Measurements from ENCODE around the gene MNT. TPM values are rescaled to one million over a fixed set of nuclear protein-coding genes. Genes with fewer than 3 reads are reported as not detected.
A peak's percentile ranks its signal among the peaks of the same experiment; 100 is the strongest.

MNT gene
- total RNA-seq, 1 donor from 2014 or later: 9.9 TPM

DNA sequence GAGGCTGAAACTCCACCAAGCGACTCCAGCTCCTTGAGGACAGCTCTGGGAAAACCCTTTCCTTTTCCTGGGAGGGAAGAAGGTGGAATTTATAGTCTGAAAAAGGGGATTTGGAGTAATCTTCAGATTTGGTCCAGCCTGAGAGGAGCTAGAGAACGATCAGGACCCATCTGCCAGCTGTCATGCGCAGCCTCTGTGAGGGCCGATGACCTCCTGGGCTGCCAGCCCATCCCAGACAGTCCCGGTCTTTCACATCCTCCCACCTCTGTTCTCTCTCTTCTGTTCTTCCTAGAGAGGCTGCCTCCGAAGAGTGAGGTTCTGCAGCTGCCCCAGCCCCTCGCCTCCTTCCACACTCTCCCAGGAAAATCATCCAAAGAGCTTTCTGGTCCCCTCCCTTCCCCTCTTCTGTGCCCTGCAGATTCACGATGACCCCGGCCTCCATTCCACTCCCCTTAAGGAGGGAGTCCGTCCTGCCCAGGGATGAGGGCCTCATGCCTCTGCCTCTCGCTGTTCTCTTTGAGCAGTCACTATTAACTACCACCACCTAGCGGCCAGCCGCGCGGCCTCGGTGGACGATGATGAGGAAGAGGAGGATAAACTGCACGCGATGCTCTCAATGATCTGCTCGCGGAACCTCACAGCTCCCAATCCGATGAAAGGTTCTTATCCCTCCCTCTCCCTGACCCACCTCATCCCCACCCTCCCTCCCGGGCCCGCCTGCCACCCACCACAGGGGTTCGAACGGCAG is 33.9 kb downstream of the MNT start:
- H3K36me3 ChIP-seq: peaks cover 30% of the 10 kb centered on the region
- intact Hi-C loops (cut with micrococcal nuclease): no loop called here

DNA sequence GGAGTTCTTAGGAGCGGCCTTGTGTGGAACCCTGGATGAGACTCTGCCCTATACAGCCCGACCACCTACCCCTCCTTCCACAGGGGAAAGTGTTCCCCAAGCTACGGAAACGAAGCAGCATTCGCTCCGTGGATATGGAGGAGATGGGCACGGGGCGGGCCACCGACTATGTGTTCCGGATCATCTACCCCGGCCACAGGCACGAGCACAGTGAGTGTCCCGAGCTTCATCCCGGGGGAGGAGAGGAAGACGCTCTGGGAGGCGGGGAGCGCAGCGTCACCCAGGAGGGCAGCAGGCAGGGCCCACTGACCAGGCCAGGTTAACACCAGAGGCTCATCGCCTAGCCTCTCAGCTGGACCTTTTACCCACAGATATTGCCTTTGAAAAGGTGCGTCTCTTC is 35.7 kb downstream of the MNT start:
- no peaks in the 10 kb centered on the region for H3K27me3 ChIP-seq (ENCODE audit: low read depth)
- no peak overlapping the region for H3K4me3 ChIP-seq
- peaks cover 26% of the 10 kb centered on the region for H3K36me3 ChIP-seq
- intact Hi-C loops (cut with micrococcal nuclease): no loop called here
- no peak for DNase-seq
- no peaks in the 10 kb centered on the region for H3K9me3 ChIP-seq (replicated peaks)
- no peak overlapping the region for H3K27ac ChIP-seq (replicated peaks)
- H3K4me1 ChIP-seq: peaks cover 67% of the 10 kb centered on the region
- TF ChIP-seq, protein P1, sequence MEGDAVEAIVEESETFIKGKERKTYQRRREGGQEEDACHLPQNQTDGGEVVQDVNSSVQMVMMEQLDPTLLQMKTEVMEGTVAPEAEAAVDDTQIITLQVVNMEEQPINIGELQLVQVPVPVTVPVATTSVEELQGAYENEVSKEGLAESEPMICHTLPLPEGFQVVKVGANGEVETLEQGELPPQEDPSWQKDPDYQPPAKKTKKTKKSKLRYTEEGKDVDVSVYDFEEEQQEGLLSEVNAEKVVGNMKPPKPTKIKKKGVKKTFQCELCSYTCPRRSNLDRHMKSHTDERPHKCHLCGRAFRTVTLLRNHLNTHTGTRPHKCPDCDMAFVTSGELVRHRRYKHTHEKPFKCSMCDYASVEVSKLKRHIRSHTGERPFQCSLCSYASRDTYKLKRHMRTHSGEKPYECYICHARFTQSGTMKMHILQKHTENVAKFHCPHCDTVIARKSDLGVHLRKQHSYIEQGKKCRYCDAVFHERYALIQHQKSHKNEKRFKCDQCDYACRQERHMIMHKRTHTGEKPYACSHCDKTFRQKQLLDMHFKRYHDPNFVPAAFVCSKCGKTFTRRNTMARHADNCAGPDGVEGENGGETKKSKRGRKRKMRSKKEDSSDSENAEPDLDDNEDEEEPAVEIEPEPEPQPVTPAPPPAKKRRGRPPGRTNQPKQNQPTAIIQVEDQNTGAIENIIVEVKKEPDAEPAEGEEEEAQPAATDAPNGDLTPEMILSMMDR (IDR thresholded peaks at IDR 0.05; ENCODE audit: borderline replicate concordance): no peak

More for the DNA sequence above, 33.9 kb downstream of the MNT start:
- Histone ChIP-seq H3K4me3 (no peak overlapping the region), H3K4me1 (peaks cover 57% of the 10 kb centered on the region), H3K27me3 (ENCODE audit: low read depth) (no peaks in the 10 kb centered on the region), H3K9me3 (replicated peaks) (no peaks in the 10 kb centered on the region), H3K27ac (replicated peaks) (no peak overlapping the region)
- TF ChIP-seq, protein P1 (IDR thresholded peaks at IDR 0.05; ENCODE audit: borderline replicate concordance): no peak
- DNase-seq: no peak

DNA sequence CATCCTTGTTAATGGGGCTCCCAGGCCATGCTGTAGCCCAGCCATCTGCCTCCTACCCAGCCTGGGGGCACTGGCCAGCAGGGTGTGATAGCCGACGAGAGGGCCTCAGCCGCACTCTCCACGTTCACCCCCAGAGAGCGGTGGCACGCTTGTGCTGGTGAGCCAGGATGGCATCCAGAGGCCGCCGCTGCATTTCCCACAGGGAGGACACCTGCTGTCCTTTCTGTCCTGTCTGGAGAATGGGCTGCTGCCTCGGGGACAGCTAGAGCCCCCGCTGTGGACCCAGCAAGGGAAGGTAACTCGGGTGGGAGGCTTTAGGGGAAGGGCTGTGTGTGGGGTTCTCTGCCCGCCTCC is 36.1 kb downstream of the MNT start:
- no peak for DNase-seq
- Histone ChIP-seq H3K9me3 (replicated peaks) (no peaks in the 10 kb centered on the region), H3K4me1 (peaks cover 63% of the 10 kb centered on the region), H3K36me3 (peaks cover 26% of the 10 kb centered on the region), H3K27me3 (ENCODE audit: low read depth) (no peaks in the 10 kb centered on the region), H3K4me3 (no peak overlapping the region), H3K27ac (replicated peaks) (peak overlapping the region; percentile 67)
- TF ChIP-seq, protein P1 (IDR thresholded peaks at IDR 0.05; ENCODE audit: borderline replicate concordance): no peak
- intact Hi-C loops (cut with micrococcal nuclease): no loop called here

DNA sequence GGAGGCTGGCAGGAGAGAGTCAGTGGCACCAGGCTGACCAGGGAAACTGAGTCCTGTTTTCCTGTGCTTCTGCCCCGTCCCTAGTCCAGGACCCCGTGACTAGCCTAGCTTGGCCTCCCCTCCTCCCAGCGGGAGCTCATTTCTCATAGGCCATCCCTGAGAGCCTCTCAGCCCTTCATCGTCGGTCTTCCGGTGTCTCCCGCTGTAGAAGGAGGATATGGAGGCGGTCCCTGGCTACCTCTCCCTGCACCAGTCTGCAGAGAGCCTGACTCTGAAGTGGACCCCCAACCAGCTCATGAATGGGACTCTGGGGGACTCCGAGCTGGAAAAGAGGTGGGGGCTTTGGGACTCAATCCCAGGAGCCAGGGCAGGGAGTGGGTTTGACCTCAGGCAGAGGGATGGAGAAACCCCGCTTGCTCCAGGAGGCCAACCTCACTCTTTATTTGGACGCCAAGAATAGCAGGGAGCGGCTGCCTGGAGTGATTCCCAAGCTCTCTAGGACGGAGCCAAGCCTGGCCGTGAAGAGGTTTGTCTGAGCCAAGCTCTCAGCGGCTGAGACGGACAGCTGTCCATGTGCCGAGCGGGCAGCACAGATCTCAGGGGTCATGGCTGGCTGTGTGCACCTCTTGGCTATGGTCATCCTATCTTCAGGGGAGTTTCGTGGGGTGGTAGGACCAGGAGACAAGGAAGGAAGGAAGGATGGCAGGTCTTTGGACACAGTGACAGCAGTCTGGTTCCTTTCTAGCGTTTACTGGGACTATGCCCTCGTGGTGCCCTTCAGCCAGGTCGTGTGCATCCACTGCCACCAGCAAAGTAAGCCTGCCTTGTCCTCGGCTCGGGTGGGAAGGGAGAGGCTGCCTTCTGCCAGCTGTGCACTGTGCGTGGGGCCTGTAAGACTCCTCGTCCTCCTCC is 36.8 kb downstream of the MNT start:
- peaks cover 26% of the 10 kb centered on the region for H3K36me3 ChIP-seq
- no peak overlapping the region for H3K4me3 ChIP-seq
- intact Hi-C loops (cut with micrococcal nuclease): no loop called here
- H3K4me1 ChIP-seq: peaks cover 57% of the 10 kb centered on the region
- no peaks in the 10 kb centered on the region for H3K9me3 ChIP-seq (replicated peaks)
- TF ChIP-seq, protein P1 (IDR thresholded peaks at IDR 0.05; ENCODE audit: borderline replicate concordance): no peak
- DNase-seq: peak; percentile 70
- no peaks in the 10 kb centered on the region for H3K27me3 ChIP-seq (ENCODE audit: low read depth)
- H3K27ac ChIP-seq (replicated peaks): peak overlapping the region; percentile 67

DNA sequence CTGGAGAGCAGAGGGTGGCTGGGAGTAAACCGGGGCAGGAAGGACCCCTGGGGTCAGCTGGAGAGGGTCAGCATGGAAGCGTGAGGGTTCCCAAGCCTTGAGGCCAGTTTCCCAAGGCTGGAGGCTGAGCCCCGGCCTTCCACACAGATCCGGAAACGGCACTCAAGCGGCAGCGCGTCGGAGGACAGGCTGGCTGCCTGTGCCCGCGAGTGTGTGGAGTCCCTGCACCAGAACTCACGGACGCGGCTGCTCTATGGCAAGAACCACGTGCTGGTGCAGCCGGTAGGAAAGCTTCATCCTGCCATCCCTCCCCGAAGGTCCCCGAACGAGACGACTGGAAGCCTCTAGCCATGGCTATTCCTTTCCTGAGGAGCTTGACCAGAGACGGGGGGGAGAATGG is 37.5 kb downstream of the MNT start:
- no peak for DNase-seq
- peaks cover 49% of the 10 kb centered on the region for H3K4me1 ChIP-seq
- H3K36me3 ChIP-seq: peaks cover 26% of the 10 kb centered on the region
- TF ChIP-seq, protein P1 (IDR thresholded peaks at IDR 0.05; ENCODE audit: borderline replicate concordance): no peak
- H3K4me3 ChIP-seq: no peak overlapping the region
- no peaks in the 10 kb centered on the region for H3K9me3 ChIP-seq (replicated peaks)
- intact Hi-C loops (cut with micrococcal nuclease): no loop called here
- H3K27me3 ChIP-seq (ENCODE audit: low read depth): no peaks in the 10 kb centered on the region
- H3K27ac ChIP-seq (replicated peaks): no peak overlapping the region

Data from left ventricle myocardium inferior (tissue), 1 donor.